Superior temporal gyrus (tissue), 1 donor: Measurements from ENCODE around the gene RNF146.
"Not testable (repeated sequence)": the region's sequence is repeated elsewhere in the genome, so short reads cannot be mapped to it uniquely, and the experiment has no call there.

ENCODE experiments used
- DNase-seq: peaks from one replicate; pipeline ENCODE4 v3.0.0-alpha.2; 2016; ENCODE audit errors: extremely low spot score

RNF146 gene

DNA sequence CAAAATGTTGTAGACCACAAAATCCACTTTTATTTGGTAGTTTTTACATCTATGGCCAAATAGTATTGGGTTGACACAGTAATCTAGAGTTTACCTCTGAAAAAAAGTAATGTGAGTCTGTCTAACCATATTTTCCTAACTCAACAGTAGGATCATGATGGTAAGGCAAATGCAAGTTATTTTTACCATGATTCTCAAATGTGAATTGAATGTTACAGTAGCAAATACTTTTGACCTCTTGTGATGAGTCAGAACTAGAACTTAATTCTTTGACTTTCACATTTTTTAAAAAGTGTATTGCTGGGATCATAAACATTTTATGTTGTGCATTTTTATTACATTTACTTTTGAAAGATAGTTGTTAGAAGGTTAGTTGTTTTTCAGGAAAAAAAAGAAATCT is 22.0 kb downstream of the RNF146 start:
- no peak for DNase-seq

GRCh38 chr6:127289934-127290333 is 23.3 kb downstream of the RNF146 start:
- DNase-seq: no peak

- no peak for DNase-seq
These were observed 24.0 kb downstream of the RNF146 start for GRCh38 chr6:127290391-127291265.

DNA sequence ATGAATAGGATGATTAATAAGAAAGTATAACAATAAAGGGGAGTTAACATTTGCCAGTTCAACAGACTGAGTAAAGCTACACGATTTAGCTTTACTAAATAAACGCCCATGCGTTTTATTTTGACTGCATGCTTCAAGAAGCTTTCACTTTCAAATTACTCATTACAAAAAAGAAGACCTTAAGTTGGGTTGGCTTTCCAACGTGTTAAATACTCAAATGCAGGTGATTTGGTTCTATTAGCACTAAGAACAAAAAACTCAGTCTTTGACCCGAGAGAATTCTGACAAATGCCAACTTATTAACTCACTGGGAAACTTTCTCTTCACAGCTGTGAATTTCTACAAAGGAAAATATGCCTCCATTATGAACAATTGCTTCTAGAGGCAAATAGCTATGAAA is 24.8 kb downstream of the RNF146 start:
- DNase-seq: no peak

DNA sequence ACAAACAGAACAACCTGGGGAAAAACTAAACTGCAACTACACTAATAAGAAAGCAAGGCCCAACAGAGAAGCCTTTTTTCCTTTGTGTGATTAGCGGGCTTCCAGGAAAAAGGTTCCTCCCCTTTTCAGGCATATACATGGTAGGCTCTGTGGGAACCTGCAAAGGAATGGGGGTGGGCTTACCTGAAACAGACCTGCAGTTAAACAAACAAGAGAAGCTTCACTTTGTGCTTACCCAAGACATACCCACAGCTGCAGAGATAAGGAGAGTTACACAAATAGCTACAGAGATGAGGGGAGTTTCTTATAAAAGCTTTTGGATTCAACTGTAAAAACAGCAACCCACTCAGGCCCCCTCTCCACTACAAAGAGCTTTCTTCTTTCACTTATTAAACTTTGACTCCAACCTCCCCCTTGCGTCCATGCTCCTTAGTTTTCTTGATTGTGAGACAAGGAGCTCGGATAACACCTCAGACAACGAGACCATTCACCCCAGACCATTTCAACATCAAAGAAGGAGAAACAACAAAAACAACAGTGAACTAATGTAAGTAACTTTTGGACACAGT is 30.9 kb downstream of the RNF146 start:
- no peak for DNase-seq

DNA sequence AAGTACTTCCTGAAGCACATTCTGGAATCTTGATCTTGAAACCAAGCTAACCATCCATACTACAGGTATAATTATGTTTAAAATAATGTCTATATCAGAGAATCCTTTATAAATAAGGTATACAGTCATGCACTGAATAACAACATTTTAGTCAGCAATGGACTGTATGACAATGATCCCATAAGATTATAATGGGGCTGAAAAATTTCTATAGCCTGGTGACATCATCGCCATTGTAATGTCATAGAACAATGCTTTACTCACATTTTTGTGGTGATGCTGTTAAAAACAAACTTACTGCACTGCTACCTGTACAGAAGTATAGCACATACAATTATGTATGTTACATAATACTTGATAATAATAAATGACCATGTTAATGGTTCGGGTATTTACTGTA is 31.8 kb downstream of the RNF146 start:
- DNase-seq: no peak

GRCh38 chr6:127299522-127300240 is 33.0 kb downstream of the RNF146 start:
- no peak for DNase-seq

DNA sequence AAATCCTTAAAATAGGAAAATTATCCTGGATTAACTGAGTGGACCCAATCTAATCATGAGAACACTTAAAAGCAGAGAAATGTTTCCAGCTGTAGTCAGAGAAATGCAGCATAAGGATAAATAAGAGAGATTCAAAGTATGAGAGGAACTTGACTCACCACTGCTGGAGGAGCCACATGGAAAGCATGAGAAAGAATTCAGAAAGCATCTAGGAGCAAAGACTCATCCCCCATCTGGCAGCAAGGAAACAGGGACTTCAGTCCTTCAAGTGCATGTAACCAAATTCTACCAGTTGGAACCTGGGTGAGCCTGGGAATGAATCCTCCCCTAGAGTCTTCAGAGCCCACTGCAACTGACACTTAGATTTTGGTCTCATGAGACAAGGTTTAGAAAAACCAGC is 33.7 kb downstream of the RNF146 start:
- no peak for DNase-seq

GRCh38 chr6:127301199-127301700 is 34.6 kb downstream of the RNF146 start:
- DNase-seq: no peak

- DNase-seq: peak; percentile 85
These were observed 36.3 kb downstream of the RNF146 start for GRCh38 chr6:127302728-127303660.

DNA sequence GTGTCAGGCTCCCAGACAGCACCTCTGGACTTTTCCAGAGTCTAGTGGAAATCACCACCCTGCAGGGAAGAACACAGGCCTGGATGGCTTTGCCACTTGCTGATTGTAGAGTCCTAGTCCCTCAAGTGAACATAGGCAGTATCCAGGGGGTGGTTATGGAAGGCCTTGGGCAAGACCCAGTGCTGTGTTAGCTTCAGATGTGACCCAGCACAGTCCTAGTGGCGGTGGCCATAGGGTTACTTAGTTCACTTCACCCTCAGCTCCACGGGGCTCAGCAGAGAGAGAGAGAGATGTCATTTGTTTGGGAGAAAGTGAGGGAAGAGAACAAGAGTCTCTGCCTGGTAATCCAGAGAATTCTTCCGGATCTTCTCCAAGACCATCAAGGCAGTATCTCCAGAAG is 37.3 kb downstream of the RNF146 start:
- no peak for DNase-seq

DNA sequence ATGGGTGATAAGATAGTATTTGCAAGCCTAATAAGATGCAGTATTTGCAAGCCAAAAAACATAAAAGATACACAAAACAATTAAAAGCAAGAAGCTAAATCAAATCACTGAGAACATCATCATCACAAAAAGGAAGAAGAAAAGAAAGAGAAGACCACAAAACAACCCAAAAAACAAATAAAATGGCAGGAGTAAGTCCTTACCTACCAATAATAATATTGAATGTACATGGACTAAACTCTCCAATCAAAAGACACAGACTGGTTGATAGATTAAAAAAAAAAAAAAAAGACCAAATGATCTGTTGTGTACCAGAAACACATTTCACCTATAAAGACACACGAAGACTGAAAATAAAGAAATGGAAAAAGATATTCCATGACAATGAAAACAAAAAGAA is 39.1 kb downstream of the RNF146 start:
- no peak for DNase-seq

- DNase-seq: no peak
These were observed 50.9 kb downstream of the RNF146 start for GRCh38 chr6:127317388-127318128.

DNA sequence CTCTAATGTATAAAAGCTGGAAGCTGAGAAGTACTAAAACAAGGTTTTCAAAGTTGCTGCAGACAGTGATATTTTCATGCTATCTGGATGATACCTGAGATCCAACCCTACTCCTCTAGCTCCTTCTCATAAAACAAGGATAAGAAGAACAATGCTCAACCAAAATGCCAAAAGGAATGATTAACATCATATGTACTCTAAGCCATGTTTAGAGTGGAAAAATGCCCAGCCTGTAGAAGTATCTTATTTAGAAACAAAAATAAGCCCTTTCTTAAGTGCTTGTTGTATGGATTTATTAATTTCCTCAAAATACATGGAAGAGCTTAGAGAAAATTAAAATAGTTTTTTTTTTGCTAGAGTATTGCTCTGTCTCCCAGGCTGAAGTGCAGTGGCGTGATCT is 53.0 kb downstream of the RNF146 start:
- no peak for DNase-seq

GRCh38 chr6:127328043-127328609 is 61.5 kb downstream of the RNF146 start:
- no peak for DNase-seq

DNA sequence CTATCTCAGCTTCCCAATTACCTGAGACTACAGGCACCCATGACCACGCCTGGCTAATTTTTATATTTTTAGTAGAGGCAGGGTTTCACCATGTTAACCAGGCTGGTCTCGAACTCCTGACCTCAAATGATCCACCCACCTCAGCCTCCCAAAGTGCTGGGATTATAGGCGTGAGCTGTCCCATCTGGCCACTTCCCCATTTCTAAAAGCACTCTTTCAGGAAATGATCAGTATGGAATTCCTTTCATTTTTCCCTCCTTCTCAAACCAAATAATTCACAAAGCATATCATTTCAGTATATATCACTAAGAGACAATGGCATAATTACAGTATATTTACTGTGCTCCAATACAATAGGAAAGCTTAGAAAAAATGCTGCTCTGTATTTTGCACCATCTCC is 64.6 kb downstream of the RNF146 start:
- not testable (repeated sequence) for DNase-seq

- DNase-seq: no peak
These were observed 65.8 kb downstream of the RNF146 start for GRCh38 chr6:127332383-127332961.
